ENCODE data around the gene CHN1. TPM values are rescaled to one million over a fixed set of nuclear protein-coding genes. Genes with fewer than 3 reads are reported as not detected.

Gene CHN1
- total RNA-seq, 4 donors from 2014 or later = 2.7 to 6.1 (median 3.4) TPM

DNA sequence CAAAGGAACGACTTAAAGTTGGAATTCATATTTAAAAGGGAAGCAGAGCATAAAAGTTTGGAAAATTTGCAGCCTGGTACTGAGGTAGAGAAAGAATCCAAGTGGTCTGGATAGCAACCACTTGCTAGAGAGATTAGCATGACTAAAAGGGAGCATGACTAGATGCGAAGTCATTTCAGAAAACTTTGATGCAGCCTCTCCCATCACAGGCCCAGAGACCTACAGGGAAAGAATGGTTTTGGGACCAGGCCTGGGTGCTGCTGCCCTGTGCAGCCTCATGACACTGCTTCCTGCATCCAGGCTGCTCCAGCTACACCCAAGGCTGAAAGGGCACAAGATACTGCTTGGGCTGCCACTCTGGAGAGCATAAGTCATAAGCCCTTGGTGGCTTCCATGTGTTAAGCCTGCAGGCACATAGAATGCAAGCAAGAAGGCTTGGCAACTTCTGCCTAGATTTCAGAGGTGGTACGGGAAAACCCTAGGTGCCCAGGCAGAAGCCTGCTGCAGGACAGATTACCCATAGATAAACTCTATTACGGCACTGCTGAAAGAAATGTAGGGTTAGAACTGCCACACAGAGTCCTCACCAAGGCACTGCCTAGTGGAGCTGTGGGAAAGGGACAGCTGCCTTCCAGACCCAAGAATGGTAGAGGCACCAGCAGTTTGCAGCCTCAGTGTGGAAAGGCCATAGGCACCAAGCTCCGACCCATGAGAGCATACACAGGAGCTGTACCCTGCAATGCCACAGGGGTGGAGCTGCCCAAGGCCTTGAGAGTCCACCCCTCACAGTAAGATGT lies 12.6 kb upstream of the CHN1 start:
- intact Hi-C loops (cut with DNase I; ENCODE audit: low total_unique reads) = no loop called here
- no peak overlapping the region for H3K4me3 ChIP-seq (ENCODE audit: low read depth, poor library complexity, severe bottlenecking)
- WGBS, 2 donors = 88 to 94% methylated on average over 5 of the region's 5 CpGs
- DNase-seq (ENCODE audit: low spot score in 2 of 2) = no peak
- TF ChIP-seq, protein P1, sequence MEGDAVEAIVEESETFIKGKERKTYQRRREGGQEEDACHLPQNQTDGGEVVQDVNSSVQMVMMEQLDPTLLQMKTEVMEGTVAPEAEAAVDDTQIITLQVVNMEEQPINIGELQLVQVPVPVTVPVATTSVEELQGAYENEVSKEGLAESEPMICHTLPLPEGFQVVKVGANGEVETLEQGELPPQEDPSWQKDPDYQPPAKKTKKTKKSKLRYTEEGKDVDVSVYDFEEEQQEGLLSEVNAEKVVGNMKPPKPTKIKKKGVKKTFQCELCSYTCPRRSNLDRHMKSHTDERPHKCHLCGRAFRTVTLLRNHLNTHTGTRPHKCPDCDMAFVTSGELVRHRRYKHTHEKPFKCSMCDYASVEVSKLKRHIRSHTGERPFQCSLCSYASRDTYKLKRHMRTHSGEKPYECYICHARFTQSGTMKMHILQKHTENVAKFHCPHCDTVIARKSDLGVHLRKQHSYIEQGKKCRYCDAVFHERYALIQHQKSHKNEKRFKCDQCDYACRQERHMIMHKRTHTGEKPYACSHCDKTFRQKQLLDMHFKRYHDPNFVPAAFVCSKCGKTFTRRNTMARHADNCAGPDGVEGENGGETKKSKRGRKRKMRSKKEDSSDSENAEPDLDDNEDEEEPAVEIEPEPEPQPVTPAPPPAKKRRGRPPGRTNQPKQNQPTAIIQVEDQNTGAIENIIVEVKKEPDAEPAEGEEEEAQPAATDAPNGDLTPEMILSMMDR (IDR thresholded peaks at IDR 0.05) = no peak
- TF ChIP-seq POLR2A (IDR thresholded peaks at IDR 0.05) = no peak

DNA sequence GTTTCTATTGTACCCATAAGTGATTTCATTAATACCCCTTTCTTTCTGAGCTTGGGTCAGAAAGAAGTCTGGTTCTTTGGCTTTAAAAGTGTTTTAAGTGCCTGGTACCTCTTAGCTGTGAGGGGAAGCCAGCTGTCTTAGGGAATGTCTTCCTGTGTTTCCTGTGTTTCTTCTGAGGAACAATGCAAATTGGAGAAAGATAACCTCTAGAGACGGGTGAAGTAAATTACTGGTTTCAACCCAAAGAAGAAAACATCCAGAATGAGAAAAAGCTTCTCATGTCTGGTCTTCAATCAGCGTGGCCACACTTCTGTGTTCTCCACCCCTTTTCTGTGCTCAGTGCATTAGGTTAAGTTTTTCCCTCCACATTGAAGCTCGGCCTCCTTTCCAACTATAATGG lies 10.2 kb upstream of the CHN1 start:
- no peak overlapping the region for H3K4me3 ChIP-seq (ENCODE audit: low read depth, poor library complexity, severe bottlenecking)
- intact Hi-C loops (cut with DNase I; ENCODE audit: low total_unique reads) = no loop called here
- no peak for DNase-seq (ENCODE audit: low spot score in 2 of 2)

DNA sequence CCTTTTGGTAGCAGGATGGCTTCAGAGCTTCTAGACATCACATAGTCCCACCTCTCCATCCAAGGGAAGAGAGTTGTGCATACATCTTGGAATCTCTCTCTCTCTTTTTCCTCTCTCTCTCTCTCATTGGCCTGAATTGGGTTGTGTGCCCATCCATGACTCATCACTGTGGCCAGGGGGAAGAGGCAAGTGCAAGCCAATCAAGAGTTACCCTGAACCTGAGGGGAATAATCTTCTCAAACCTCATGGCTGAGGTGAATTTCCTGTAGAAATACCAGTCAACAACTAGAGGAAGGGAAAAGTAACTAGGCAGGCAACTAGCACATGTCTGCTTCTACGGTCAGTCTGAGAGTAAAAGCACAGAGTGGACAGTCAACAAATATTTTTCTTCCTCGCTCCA lies 7.3 kb upstream of the CHN1 start:
- no peak for DNase-seq (ENCODE audit: low spot score in 2 of 2)
- intact Hi-C loops (cut with DNase I; ENCODE audit: low total_unique reads) = no loop called here
- WGBS, 2 donors = 88 to 94% methylated on average over 2 of the region's 2 CpGs
- TF ChIP-seq POLR2A (IDR thresholded peaks at IDR 0.05) = no peak
- TF ChIP-seq, protein P1 (IDR thresholded peaks at IDR 0.05) = no peak
- H3K4me3 ChIP-seq (ENCODE audit: low read depth, poor library complexity, severe bottlenecking) = no peak overlapping the region

More for the DNA sequence above, 10.2 kb upstream of the CHN1 start:
- TF ChIP-seq, protein P1 (IDR thresholded peaks at IDR 0.05) = no peak
- no peak for TF ChIP-seq POLR2A (IDR thresholded peaks at IDR 0.05)
- WGBS, 2 donors = 66 to 75% methylated on average over 3 of the region's 3 CpGs

DNA sequence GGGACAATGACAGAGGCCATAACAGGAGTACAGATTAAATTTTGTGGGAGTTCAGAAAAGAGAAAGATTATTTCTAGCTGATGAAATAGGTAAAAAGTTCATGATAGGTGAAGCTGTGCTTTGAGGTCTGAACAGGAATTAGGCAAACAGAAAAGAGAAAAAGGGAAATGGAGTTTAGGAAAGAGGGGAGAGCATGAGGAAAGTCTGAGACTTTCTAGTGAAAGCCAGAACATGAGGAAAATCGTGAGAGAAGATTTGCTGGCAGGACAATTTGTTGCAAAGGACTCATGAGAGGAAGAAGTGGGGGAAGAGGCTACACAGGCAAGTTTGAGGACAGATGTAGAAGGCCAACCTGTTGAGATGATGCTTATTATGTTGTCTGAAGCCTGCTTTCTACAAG lies 6.3 kb upstream of the CHN1 start:
- DNase-seq (ENCODE audit: low spot score in 2 of 2) = no peak
- TF ChIP-seq POLR2A (IDR thresholded peaks at IDR 0.05) = no peak
- TF ChIP-seq, protein P1 (IDR thresholded peaks at IDR 0.05) = no peak
- H3K4me3 ChIP-seq (ENCODE audit: low read depth, poor library complexity, severe bottlenecking) = no peak overlapping the region
- 53 to 59% methylated on average over 1 of the region's 1 CpG for WGBS, 2 donors
- intact Hi-C loops (cut with DNase I; ENCODE audit: low total_unique reads) = no loop called here

DNA sequence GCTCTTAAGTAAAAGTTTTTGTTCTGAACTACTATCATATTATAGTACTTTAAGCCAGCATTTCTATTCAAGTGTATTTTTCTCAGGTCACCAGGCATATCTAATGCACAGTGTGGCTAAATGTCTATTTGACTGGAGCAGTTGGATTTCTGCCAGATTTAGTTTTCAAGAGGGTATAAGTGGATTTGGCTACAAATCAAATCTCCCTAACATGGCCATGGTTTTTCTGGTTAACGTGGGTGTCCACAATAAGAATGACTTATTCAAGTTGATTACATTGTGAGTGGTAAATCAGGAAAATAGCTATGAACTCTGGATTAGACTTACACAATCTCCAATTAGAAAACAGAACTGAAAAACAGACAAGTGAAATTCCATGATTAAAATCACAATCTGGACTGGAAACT lies 5.7 kb upstream of the CHN1 start:
- intact Hi-C loops (cut with DNase I; ENCODE audit: low total_unique reads) = no loop called here
- no peak for DNase-seq (ENCODE audit: low spot score in 2 of 2)
- 39 to 48% methylated on average over 1 of the region's 1 CpG for WGBS, 2 donors
- H3K4me3 ChIP-seq (ENCODE audit: low read depth, poor library complexity, severe bottlenecking) = no peak overlapping the region
- TF ChIP-seq, protein P1 (IDR thresholded peaks at IDR 0.05) = no peak
- TF ChIP-seq POLR2A (IDR thresholded peaks at IDR 0.05) = no peak
